Common myeloid progenitor, CD34-positive (primary cell): ENCODE results near the gene UBE2I.

Experiments used
- CTCF ChIA-PET: fragments of 350-600 bp; sonication (Branson Sonifier 250); formaldehyde crosslinking; loops from one replicate; lab custom pipeline; 2021; ENCODE audit warnings: antibody characterized with exemption; lab: Charles Lee
- POLR2A ChIA-PET: fragments of 350-600 bp; sonication (Branson Sonifier 250); formaldehyde crosslinking; loops from one replicate; lab custom pipeline; 2021; ENCODE audit warnings: antibody characterized with exemption; lab: Charles Lee
- DNase-seq, 3 donors: peaks; one replicate each; pipeline versions ENCODE4 v3.0.0 to v3.0.0-alpha.2; 2013
- H3K27ac ChIP-seq, 2 experiments: 1 replicate in 1 of 2; 2 replicates in 1 of 2; pipeline ENCODE4 v1.7.0; 2013; ENCODE audit warnings: inconsistent platforms in 2 of 2, low read length in 2 of 2, mild to moderate bottlenecking in 2 of 2, low read depth in 1 of 2, moderate library complexity in 1 of 2; ENCODE audit not compliant: severe bottlenecking in 2 of 2, insufficient read depth in 1 of 2, poor library complexity in 1 of 2
- H3K27me3 ChIP-seq, 5 experiments: replicated peaks in 2 of 5; 1 replicate in 3 of 5; 2 replicates in 2 of 5; pipeline versions ENCODE4 v1.6.1 to v1.7.0; 2013; ENCODE audit warnings: low read length in 4 of 5, mild to moderate bottlenecking in 2 of 5, moderate library complexity in 2 of 5, inconsistent platforms in 1 of 5; ENCODE audit not compliant: insufficient read depth in 5 of 5, control insufficient read depth in 4 of 5
- H3K36me3 ChIP-seq, 4 experiments: 1 replicate in 2 of 4; 2 replicates in 2 of 4; pipeline versions ENCODE4 v1.6.1 to v1.7.0; 2013; ENCODE audit warnings: low read length in 3 of 4, control low read depth in 1 of 4, mild to moderate bottlenecking in 1 of 4; ENCODE audit not compliant: control insufficient read depth in 4 of 4, insufficient read depth in 4 of 4
- H3K4me1 ChIP-seq, 4 experiments: 1 replicate in 3 of 4; 2 replicates in 1 of 4; pipeline versions ENCODE4 v1.6.1 to v1.7.1; 2013; ENCODE audit warnings: low read length in 3 of 4, mild to moderate bottlenecking in 3 of 4, control low read depth in 1 of 4, inconsistent platforms in 1 of 4, moderate library complexity in 1 of 4; ENCODE audit not compliant: control insufficient read depth in 4 of 4, insufficient read depth in 4 of 4; ENCODE audit errors: control extremely low read depth in 1 of 4
- H3K4me3 ChIP-seq, 7 experiments: 1 replicate in 4 of 7; 2 replicates in 3 of 7; pipeline versions ENCODE4 v1.5.1 to v1.7.0; 2013; ENCODE audit warnings: mild to moderate bottlenecking in 7 of 7, low read length in 6 of 7, moderate library complexity in 6 of 7, inconsistent platforms in 2 of 7, low read depth in 2 of 7, control low read depth in 1 of 7; ENCODE audit not compliant: insufficient read depth in 4 of 7, control insufficient read depth in 1 of 7; ENCODE audit errors: extremely low read depth in 1 of 7
- H3K9me3 ChIP-seq, 5 experiments: 1 replicate in 4 of 5; 2 replicates in 1 of 5; pipeline versions ENCODE4 v1.6.1 to v1.7.1; 2013; ENCODE audit warnings: low read length in 4 of 5, mild to moderate bottlenecking in 2 of 5, inconsistent platforms in 1 of 5, low read depth in 1 of 5, moderate library complexity in 1 of 5; ENCODE audit not compliant: control insufficient read depth in 4 of 5, insufficient read depth in 2 of 5; ENCODE audit errors: control extremely low read depth in 1 of 5
- WGBS: methylation state at CpG from one replicate; pipeline ENCODE4 v1.1.5; 2013; ENCODE audit not compliant: insufficient coverage; 5-methylcytosine and 5-hydroxymethylcytosine counted together

The UBE2I gene

DNA sequence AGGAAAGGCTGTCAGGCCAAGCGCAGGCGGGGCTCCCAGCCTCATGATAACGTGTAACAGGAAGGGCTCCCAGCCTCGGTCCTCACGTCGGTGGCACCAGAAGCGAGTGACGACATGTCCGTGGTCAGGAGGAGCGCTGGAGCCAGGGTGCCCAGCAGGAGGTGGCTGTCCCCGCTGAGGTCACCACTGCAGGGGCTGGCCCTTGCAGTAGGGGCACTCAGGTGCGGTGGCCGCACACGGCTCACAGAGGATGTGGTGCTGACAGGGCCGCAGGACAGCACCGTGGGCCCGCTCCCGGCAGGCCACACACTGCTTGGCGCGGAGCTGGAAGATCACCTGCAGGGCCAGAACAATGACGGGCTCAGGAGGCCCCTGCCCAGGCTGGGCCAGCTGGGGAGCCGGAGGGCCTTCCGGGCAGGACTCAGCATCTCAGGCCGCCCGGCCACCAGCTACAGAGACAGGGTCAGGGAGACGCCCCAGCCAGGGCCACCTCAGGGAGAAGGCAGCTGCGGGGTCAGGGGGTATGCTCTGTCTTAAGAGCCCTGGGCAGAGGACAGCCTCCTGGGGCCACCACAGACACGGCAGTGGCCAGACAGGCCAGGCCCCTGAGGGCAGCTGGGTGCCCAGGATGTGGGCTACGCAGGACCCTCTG, 56.8 kb downstream of the UBE2I start:
- H3K4me3 ChIP-seq = no peak overlapping the region
- POLR2A ChIA-PET = interaction anchor here (1.1 kb wide), 1 partner anchor 12 kb away, joined by 3 read pairs; no protein-coding TSS in a partner anchor
- H3K4me1 ChIP-seq = no peaks in the 10 kb centered on the region
- no peaks in the 10 kb centered on the region for H3K9me3 ChIP-seq
- peaks cover 2 to 71% (median 48%) of the 10 kb centered on the region in 4 experiments for H3K36me3 ChIP-seq
- CTCF ChIA-PET = interaction anchor here (1.5 to 1.6 kb wide), 3 partner anchors 10 to 20 kb away, joined by 3 to 5 read pairs (median 4); no protein-coding TSS in a partner anchor
- H3K27ac ChIP-seq = no peak overlapping the region
- H3K27me3 ChIP-seq = no peaks in the 10 kb centered on the region
- no peak for DNase-seq
- WGBS = 97% methylated on average over 29 of the region's 29 CpGs

DNA sequence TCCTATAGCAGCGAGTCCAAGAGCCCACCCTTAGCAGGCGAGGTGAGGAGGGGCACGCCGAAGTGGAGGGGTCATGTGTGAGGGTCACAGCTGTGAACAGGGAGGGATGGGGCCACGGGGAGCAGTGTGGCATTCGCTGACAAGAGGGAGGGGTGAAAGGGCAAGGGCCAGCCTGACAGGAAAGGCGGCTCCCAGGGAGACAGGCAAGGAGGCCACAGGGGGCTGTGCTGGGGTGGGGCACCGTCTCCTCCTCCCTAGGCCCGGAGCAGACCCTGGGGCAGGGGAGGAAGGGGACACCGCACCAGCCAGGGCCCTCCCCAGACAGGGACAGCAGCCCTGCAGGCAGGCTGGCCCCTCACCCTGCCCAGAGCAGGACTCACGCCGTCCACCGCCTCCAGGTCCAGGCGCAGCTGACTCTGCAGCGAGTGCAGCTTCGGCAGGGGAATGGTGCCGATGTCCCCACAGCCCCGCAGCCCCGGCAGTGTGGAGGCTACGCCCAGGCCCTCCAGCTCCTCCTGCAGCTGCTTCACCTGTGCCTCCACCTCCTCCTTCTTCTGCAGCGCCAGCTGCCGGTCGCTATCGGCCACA, 57.4 kb downstream of the UBE2I start:
- no peak for DNase-seq
- Histone ChIP-seq H3K4me1 (no peaks in the 10 kb centered on the region), H3K4me3 (no peak overlapping the region), H3K9me3 (no peaks in the 10 kb centered on the region), H3K27ac (no peak overlapping the region), H3K36me3 (peaks cover 2 to 72% (median 47%) of the 10 kb centered on the region in 4 experiments), H3K27me3 (no peaks in the 10 kb centered on the region)
- 97% methylated on average over 23 of the region's 24 CpGs for WGBS
- POLR2A ChIA-PET = interaction anchor here (1.1 to 1.6 kb wide), 2 partner anchors 11 to 13 kb away, joined by 3 read pairs; no protein-coding TSS in a partner anchor
- CTCF ChIA-PET = interaction anchor here (1.2 kb wide), 1 partner anchor 230 kb away, joined by 3 read pairs; no protein-coding TSS in a partner anchor

DNA sequence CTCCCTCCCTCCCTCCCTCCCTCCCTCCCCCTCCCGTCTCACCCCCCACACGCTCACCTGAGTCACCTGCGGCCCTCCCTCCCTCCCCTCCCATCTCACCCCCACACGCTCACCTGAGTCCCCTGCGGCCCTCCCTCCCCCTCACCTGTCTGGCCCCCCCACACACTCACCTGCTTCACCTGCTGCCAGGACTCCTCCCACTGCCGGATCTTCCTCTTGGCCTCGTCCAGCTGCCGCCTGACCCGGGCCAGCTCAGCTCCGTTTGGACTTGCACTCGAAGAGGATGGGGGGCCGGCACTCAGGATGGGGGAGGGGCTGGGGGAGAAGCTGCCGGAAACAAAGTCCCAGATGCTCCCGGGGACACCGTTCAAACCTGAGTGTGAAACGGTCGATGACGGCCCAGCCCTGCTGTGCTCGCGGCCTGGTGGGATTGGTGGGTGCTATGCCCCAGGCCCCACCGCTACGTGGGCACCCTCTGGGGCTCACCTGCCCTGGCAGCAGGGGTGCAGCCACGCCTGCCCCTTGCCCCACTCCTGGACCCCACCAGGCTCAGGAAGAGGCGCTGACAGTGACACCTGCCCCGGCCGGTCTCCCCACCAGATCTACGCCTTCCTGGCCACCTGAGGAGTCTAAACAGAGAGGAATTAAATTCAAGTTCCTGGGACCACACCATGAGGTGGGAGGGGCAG, 58.2 kb downstream of the UBE2I start:
- H3K4me1 ChIP-seq = no peaks in the 10 kb centered on the region
- H3K4me3 ChIP-seq = no peak overlapping the region
- CTCF ChIA-PET = interaction anchor here (1.2 kb wide), 1 partner anchor 230 kb away, joined by 3 read pairs; no protein-coding TSS in a partner anchor
- no peak for DNase-seq
- WGBS = 100% methylated on average over 16 of the region's 27 CpGs
- no peak overlapping the region for H3K27ac ChIP-seq
- peaks cover 2 to 69% (median 40%) of the 10 kb centered on the region in 4 experiments for H3K36me3 ChIP-seq
- H3K9me3 ChIP-seq = no peaks in the 10 kb centered on the region
- H3K27me3 ChIP-seq = no peaks in the 10 kb centered on the region
- POLR2A ChIA-PET = interaction anchor here (1.6 kb wide), 1 partner anchor 12 kb away, joined by 3 read pairs; no protein-coding TSS in a partner anchor

DNA sequence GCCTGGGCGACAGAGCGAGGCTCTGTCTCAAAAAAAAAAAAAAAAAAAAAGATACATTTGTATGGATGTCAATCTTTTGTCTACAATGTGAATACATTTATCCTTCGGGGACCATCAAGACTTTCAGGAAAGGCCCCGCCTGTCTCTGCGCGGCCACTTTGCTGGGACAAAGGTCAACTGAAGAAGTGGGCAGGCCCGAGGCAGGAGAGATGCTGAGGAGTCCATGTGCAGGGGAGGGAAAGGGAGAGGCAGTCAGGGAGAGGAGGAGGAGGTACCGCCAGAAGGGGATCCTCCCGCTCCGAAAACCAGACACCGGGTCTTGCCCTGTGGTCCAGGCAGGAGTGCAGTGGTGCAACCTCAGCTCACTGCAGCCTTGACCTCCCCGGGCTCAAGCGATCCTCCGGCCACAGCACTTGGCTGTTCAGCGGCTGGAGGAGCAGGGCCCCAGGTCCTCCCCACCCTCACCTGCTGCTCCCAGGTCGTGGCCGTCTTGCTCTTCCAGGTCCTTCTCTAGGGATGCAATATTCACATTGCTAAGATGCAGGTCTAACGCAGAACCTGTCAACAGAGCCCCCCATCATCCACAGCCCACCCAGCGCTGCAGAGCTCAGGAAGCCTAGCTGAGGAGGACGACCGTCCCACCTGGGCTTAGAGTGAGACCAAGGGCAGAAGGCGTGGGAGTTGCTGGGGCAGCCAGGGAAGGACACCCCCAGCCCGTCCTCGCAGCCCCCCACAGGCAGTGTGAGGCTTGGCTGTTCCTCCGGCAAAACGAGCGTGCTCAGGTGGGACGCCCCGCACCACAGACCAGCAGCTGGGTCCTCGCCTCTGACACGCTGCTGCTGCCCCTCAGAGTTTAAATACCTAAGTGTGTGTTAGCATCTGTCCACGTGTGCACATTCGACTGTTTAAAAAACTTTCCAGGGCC, 61.9 kb downstream of the UBE2I start:
- 98% methylated on average over 24 of the region's 33 CpGs for WGBS
- Histone ChIP-seq H3K4me3 (no peak overlapping the region), H3K27me3 (no peaks in the 10 kb centered on the region), H3K27ac (no peak overlapping the region), H3K36me3 (peaks cover 7 to 63% (median 29%) of the 10 kb centered on the region in 4 experiments), H3K4me1 (no peaks in the 10 kb centered on the region), H3K9me3 (no peaks in the 10 kb centered on the region)
- DNase-seq = no peak
- CTCF ChIA-PET = interaction anchor here (0.8 kb wide), 1 partner anchor 42 kb away, joined by 3 read pairs; no protein-coding TSS in a partner anchor
- POLR2A ChIA-PET = no interaction called here

DNA sequence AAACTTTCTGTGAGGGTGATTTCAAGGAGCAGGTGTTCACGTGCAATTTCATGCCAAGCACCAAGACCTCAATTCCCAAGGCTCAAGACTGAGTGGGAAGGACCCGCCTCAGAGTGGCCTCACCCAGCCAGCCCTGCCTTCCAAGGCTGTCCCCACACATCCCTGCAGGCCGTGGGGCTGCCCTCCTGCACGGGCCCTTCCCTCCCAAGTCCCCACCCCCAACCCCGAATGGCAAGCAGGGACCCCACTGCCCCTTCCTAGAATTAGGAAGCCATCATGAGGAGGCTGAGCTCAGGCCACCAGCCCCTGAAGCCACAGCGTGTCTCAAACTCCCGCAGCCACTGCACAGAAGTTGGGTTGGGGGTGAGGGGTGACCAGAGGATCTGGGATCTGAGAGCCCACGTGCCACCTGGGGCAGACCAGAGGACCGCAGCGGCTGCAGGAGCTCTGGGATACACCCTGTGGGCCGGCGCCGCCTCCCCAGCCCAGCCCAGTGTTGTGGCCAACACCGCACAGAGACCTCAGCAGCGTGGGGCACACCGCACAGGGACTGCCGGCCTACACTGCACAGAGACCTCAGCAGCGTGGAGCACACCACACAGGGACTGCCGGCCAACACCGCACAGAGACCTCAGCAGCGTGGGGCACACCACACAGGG, 63.0 kb downstream of the UBE2I start:
- no peak for DNase-seq
- ChIA-PET CTCF (no interaction called here), POLR2A (interaction anchor here (0.5 kb wide), 1 partner anchor 36 kb away, joined by 4 read pairs; no protein-coding TSS in a partner anchor)
- Histone ChIP-seq H3K27ac (no peak overlapping the region), H3K9me3 (no peaks in the 10 kb centered on the region), H3K4me3 (no peak overlapping the region), H3K36me3 (peaks cover 7 to 55% (median 26%) of the 10 kb centered on the region in 4 experiments), H3K4me1 (peaks cover 0 to under 1% (median 0%) of the 10 kb centered on the region in 4 experiments), H3K27me3 (no peaks in the 10 kb centered on the region)
- WGBS = 100% methylated on average over 5 of the region's 21 CpGs
